Muscle of leg (tissue), 11 donors: ENCODE measurements around the gene LITAF. TPM values are rescaled to one million over a fixed set of nuclear protein-coding genes. Genes with fewer than 3 reads are reported as not detected.

Experiments
- DNase-seq: peaks from one replicate; pipeline ENCODE4 v3.0.0; 2013
- H3K27ac ChIP-seq: one replicate; pipeline ENCODE4 v1.5.1; 2013; ENCODE audit warnings: mild to moderate bottlenecking, low read length, control low read depth
- H3K27me3 ChIP-seq: one replicate; pipeline ENCODE4 v1.6.1; 2013; ENCODE audit warnings: low read length; ENCODE audit not compliant: control insufficient read depth, insufficient read depth
- H3K36me3 ChIP-seq: one replicate; pipeline ENCODE4 v1.6.1; 2013; ENCODE audit warnings: low read length; ENCODE audit not compliant: control insufficient read depth, insufficient read depth
- H3K4me1 ChIP-seq: one replicate; pipeline ENCODE4 v1.6.1; 2013; ENCODE audit warnings: low read length; ENCODE audit not compliant: control insufficient read depth, insufficient read depth
- H3K4me3 ChIP-seq: one replicate; pipeline ENCODE4 v1.5.1; 2013; ENCODE audit warnings: low read length, control low read depth
- H3K9me3 ChIP-seq: replicated peaks from 2 replicates; pipeline ENCODE4 v1.6.1; 2013; ENCODE audit warnings: low read depth, low read length; ENCODE audit not compliant: control insufficient read depth
- WGBS: methylation state at CpG from one replicate; pipeline ENCODE4 v1.1.5; 2013; ENCODE audit warnings: missing lambda C conversion rate; ENCODE audit not compliant: insufficient coverage; 5-methylcytosine and 5-hydroxymethylcytosine counted together
- polyA plus RNA-seq, 8 donors: library from polyadenylated mRNA; unstranded; fragments of 120-200 nt; gene quantifications; one replicate each; pipeline versions ENCODE4 v1.2.1 to v1.2.3, GENCODE V29; 2013; ENCODE audit warnings: inconsistent platforms in 1 of 8, low replicate concordance in 1 of 8; ENCODE audit not compliant: insufficient read length in 8 of 8, insufficient read depth in 1 of 8
- total RNA-seq: library from RNA; stranded (reverse); fragments of 120-200 nt; gene quantifications from one replicate; pipeline ENCODE4 v1.2.4, GENCODE V29; 2013

LITAF gene
- total and polyA plus RNA-seq, 9 donors, result 25.0 to 61.5 (median 45.7) TPM

- H3K4me1 ChIP-seq, result peaks cover 32% of the 10 kb centered on the region
- no peaks in the 10 kb centered on the region for H3K9me3 ChIP-seq
- H3K27ac ChIP-seq, result no peak overlapping the region
- 88% methylated on average over 4 of the region's 6 CpGs for WGBS
- no peak for DNase-seq
- no peak overlapping the region for H3K4me3 ChIP-seq
- no peaks in the 10 kb centered on the region for H3K36me3 ChIP-seq
- no peaks in the 10 kb centered on the region for H3K27me3 ChIP-seq
Measured at GRCh38 chr16:11630768-11631056, 44.0 kb upstream of the LITAF start.

- H3K4me3 ChIP-seq, result no peak overlapping the region
- no peak for DNase-seq
- 69% methylated on average over 6 of the region's 12 CpGs for WGBS
- peaks cover 32% of the 10 kb centered on the region for H3K4me1 ChIP-seq
- H3K27ac ChIP-seq, result no peak overlapping the region
- no peaks in the 10 kb centered on the region for H3K36me3 ChIP-seq
- H3K9me3 ChIP-seq, result no peaks in the 10 kb centered on the region
- no peaks in the 10 kb centered on the region for H3K27me3 ChIP-seq
Measured at GRCh38 chr16:11630046-11630767, 43.5 kb upstream of the LITAF start.

GRCh38 chr16:11629071-11630030 lies 42.6 kb upstream of the LITAF start:
- Histone ChIP-seq H3K36me3 (no peaks in the 10 kb centered on the region), H3K27ac (peak overlapping the region; percentile 71), H3K27me3 (no peaks in the 10 kb centered on the region), H3K4me1 (peaks cover 37% of the 10 kb centered on the region), H3K4me3 (no peak overlapping the region), H3K9me3 (no peaks in the 10 kb centered on the region)
- WGBS, result 38% methylated on average over 18 of the region's 23 CpGs
- peak; percentile 86 for DNase-seq

DNA sequence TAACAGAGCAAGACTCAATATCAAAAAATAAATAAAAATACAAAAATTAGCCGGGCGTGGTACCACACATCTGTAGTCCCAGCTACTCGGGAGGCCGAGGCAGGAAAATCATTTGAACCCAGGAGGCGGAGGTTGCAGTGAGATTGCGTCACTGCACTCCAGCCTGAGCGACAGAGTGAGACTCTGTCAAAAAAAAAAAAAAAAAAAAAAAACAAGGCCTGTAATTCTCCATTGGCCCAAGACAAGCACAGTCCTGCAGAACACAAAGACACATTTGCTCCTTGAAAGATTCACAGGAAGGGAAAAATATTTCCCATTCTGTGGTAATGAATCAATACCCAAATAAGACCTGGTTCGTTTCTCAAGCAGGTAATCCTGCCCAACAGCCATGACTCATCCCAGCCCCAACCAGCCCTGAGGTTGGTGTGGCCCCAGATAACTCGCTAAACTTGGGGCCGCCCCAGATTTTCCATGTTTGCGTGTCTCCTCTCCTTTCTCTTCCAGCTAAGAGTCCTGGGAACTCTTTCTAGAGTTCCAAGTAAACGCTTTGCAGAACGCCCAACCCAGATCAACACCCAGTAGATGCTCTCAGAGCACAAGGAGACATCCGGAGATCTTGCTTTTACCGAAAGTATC lies 41.2 kb upstream of the LITAF start:
- Histone ChIP-seq H3K27me3 (no peaks in the 10 kb centered on the region), H3K36me3 (no peaks in the 10 kb centered on the region), H3K4me3 (no peak overlapping the region), H3K27ac (no peak overlapping the region), H3K4me1 (peaks cover 34% of the 10 kb centered on the region), H3K9me3 (no peaks in the 10 kb centered on the region)
- 60% methylated on average over 5 of the region's 15 CpGs for WGBS
- DNase-seq, result no peak

DNA sequence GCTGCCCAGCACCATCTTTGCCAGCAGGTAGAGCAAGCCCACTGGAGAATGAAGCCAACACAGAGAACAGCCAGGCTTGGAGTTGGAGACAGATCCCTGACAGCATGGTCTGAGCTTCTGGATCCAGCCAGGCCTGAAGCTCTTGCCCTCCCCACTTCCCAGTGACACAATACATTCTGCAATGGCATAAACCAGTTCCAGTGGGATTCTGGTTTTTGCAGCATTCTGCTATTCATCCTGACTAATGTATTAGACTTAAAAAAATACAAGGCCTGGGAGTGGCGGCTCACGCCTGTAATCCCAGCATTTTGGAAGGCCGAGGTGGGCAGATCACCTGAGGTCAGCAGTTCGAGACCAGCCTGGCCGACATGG lies 40.6 kb upstream of the LITAF start:
- WGBS, result 100% methylated on average over 2 of the region's 5 CpGs
- no peak overlapping the region for H3K27ac ChIP-seq
- no peak overlapping the region for H3K4me3 ChIP-seq
- no peaks in the 10 kb centered on the region for H3K9me3 ChIP-seq
- peaks cover 32% of the 10 kb centered on the region for H3K4me1 ChIP-seq
- DNase-seq, result no peak
- no peaks in the 10 kb centered on the region for H3K36me3 ChIP-seq
- no peaks in the 10 kb centered on the region for H3K27me3 ChIP-seq

- Histone ChIP-seq H3K27ac (no peak overlapping the region), H3K27me3 (no peaks in the 10 kb centered on the region), H3K9me3 (no peaks in the 10 kb centered on the region), H3K4me1 (peaks cover 34% of the 10 kb centered on the region), H3K36me3 (no peaks in the 10 kb centered on the region), H3K4me3 (no peak overlapping the region)
- WGBS, result 95% methylated on average over 11 of the region's 16 CpGs
- DNase-seq, result no peak
Measured at GRCh38 chr16:11626657-11627291, 40.1 kb upstream of the LITAF start.

DNA sequence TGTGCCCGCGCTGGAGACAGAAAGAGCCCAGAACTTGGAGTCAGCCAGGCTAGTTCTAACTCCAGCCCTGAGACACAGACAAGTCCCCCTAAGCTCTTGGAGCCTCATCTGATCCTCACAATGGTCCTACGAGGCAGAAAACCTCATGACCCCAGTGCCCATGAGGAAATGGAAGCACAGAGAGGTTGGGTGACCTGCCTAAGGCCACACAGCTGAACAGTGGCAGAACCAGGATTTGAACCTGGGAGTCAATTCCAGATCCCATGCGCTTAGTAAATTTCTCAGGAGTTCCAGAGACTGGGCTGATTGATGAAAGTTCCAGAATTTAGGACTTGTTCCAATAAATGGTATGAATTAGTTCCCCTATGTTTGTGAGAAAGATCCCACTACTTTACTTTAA lies 39.0 kb upstream of the LITAF start:
- no peaks in the 10 kb centered on the region for H3K27me3 ChIP-seq
- no peaks in the 10 kb centered on the region for H3K9me3 ChIP-seq
- 75% methylated on average over 1 of the region's 4 CpGs for WGBS
- H3K27ac ChIP-seq, result no peak overlapping the region
- DNase-seq, result no peak
- no peaks in the 10 kb centered on the region for H3K36me3 ChIP-seq
- peaks cover 39% of the 10 kb centered on the region for H3K4me1 ChIP-seq
- no peak overlapping the region for H3K4me3 ChIP-seq

GRCh38 chr16:11624636-11625607 lies 38.2 kb upstream of the LITAF start:
- no peak overlapping the region for H3K27ac ChIP-seq
- no peak overlapping the region for H3K4me3 ChIP-seq
- peaks cover 3% of the 10 kb centered on the region for H3K9me3 ChIP-seq
- WGBS, result 82% methylated on average over 8 of the region's 16 CpGs
- H3K36me3 ChIP-seq, result no peaks in the 10 kb centered on the region
- peak; percentile 39 for DNase-seq
- peaks cover 31% of the 10 kb centered on the region for H3K4me1 ChIP-seq
- no peaks in the 10 kb centered on the region for H3K27me3 ChIP-seq

DNA sequence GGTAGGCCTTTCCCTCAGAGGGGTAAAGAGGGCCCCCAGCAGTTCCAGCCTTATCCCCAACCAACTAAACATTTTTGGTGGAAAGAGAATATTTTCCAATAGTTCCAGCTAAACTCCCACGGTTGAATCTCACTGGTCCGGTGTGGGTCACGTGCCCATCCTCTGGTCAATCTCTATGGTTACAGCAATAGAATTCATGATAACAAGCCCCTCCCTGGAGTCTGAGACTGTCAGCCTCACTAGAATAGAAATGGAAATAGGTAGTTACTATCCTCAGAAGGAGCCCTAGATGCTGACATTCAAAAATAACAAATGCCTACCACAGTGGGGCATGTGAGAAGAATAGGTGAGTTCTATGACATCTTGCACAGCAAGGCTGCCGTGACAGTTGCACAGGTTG lies 37.5 kb upstream of the LITAF start:
- H3K27ac ChIP-seq, result no peak overlapping the region
- no peak overlapping the region for H3K4me3 ChIP-seq
- H3K36me3 ChIP-seq, result no peaks in the 10 kb centered on the region
- peaks cover 3% of the 10 kb centered on the region for H3K9me3 ChIP-seq
- no peaks in the 10 kb centered on the region for H3K27me3 ChIP-seq
- no CpG with 5 or more reads among the region's 4 CpGs for WGBS
- peaks cover 24% of the 10 kb centered on the region for H3K4me1 ChIP-seq
- no peak for DNase-seq
